AG04449 (cell line): ENCODE results near the gene MPND.

Source experiments
- CTCF ChIA-PET: fragments of 350-600 bp; formaldehyde crosslinking; extraction: SDS; loops from one replicate; lab custom pipeline; 2021; ENCODE audit warnings: antibody characterized with exemption; lab: Yijun Ruan, JAX
- POLR2A ChIA-PET: fragments of 400-600, 350-600 bp; formaldehyde crosslinking; extraction: SDS; loops from one replicate; lab custom pipeline; 2020; ENCODE audit warnings: antibody characterized with exemption, inconsistent platforms; lab: Yijun Ruan, JAX
- DNase-seq: peaks from one replicate; pipeline ENCODE4 v3.0.0-alpha.2; 2010; ENCODE audit warnings: low read depth, low spot score
- H3K4me3 ChIP-seq: 2 replicates; pipeline ENCODE4 v1.5.1; 2011; ENCODE audit warnings: low read depth, mild to moderate bottlenecking, control low read depth, low read length
- CTCF ChIP-seq: IDR thresholded peaks from one replicate; pipeline ENCODE4 v1.5.1; 2011; ENCODE audit warnings: mild to moderate bottlenecking, moderate library complexity, low read length, control low read depth, inconsistent platforms; ENCODE audit not compliant: insufficient read depth; ENCODE audit errors: missing control alignments

The MPND gene

GRCh38 chr19:4390017-4390566 is 46.7 kb downstream of the MPND start:
- H3K4me3 ChIP-seq, result 0 out of 2 replicates have a peak overlapping the region, but pooled peaks have one; percentile 26
- ChIA-PET CTCF (interaction anchor here (0.7 to 8.8 kb wide), 5 partner anchors 9 to 122 kb away, joined by 3 to 102 read pairs (median 4); partner anchors contain the start of genes CHAF1A and SH3GL1), POLR2A (no interaction called here)
- no peak for TF ChIP-seq CTCF
- no peak for DNase-seq

GRCh38 chr19:4390567-4391305 is 47.4 kb downstream of the MPND start:
- CTCF ChIA-PET, result interaction anchor here (0.7 to 8.8 kb wide), 6 partner anchors 8 to 122 kb away, joined by 3 to 102 read pairs (median 4); partner anchors contain the start of genes CHAF1A, MPND and SH3GL1

GRCh38 chr19:4391306-4391693 is 47.9 kb downstream of the MPND start:
- H3K4me3 ChIP-seq, result peak overlapping the region; percentile 12; the same call in 1 of the 2 replicates
- CTCF ChIA-PET, result interaction anchor here (0.9 to 8.8 kb wide), 5 partner anchors 9 to 48 kb away, joined by 3 to 102 read pairs (median 4); partner anchors contain the start of genes CHAF1A, MPND and SH3GL1
- POLR2A ChIA-PET, result interaction anchor here (0.7 to 1.4 kb wide), 2 partner anchors 9 to 11 kb away, joined by 3 to 4 read pairs; partner anchors contain the start of genes CHAF1A and SH3GL1
- TF ChIP-seq CTCF, result no peak
- DNase-seq, result no peak

More at GRCh38 chr19:4390567-4391305, 47.4 kb downstream of the MPND start:
- no peak for DNase-seq
- peak overlapping the region; percentile 26 for H3K4me3 ChIP-seq
- POLR2A ChIA-PET, result interaction anchor here (1.4 kb wide), 1 partner anchor 11 kb away, joined by 4 read pairs; the partner anchor contains the start of gene CHAF1A
- no peak for TF ChIP-seq CTCF

DNA sequence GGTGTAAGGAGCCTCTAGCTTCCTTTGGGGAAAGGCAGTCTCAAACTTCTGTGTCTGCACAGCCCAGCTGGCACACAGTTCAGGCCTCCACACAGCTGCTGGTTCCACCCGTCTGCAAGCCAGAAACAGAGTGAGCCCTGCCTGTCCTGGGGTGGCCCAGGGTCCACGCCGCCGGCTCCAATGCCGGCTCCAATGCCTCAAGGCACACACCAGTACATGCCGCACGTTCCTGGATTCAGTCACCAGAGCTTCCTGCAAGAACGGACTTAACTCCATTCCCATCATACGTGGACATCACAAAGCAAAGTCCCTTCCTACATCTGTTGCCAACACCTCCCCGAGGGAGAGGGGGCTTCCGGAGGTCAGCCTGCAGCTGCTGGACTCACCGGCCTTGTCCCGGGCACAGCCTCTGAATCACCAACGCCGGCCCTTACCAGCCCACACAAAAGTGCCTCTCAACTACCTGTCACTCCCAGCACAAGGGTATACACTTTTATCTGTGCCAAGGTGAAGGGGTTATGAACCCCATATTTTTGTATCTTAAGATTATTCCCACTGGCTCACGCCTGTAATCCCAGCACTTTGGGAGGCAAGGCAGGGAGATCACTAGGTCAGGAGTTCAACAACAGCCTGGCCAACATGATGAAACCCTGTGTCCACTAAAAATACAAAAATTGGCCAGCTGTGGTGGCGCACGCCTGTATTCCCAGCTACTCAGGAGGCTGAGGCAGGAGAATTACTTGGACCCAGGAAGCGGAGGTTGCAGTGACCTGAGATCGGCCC is 48.5 kb downstream of the MPND start:
- no peak for TF ChIP-seq CTCF
- DNase-seq, result no peak
- ChIA-PET POLR2A (interaction anchor here (0.7 to 1.4 kb wide), 2 partner anchors 8 to 10 kb away, joined by 3 to 4 read pairs; partner anchors contain the start of genes CHAF1A and SH3GL1), CTCF (interaction anchor here (0.9 to 8.8 kb wide), 5 partner anchors 10 to 49 kb away, joined by 3 to 102 read pairs (median 4); partner anchors contain the start of genes CHAF1A, MPND and SH3GL1)
- H3K4me3 ChIP-seq, result peak overlapping the region; percentile 12; the same call in 1 of the 2 replicates

- POLR2A ChIA-PET, result interaction anchor here (0.6 to 0.7 kb wide), 2 partner anchors 8 to 22 kb away, joined by 3 read pairs; no protein-coding TSS in a partner anchor
Observed at GRCh38 chr19:4393947-4394590, 50.7 kb downstream of the MPND start.

More at GRCh38 chr19:4393947-4394590, 50.7 kb downstream of the MPND start:
- no peak for DNase-seq
- no peak for TF ChIP-seq CTCF
- H3K4me3 ChIP-seq, result no peak overlapping the region
- CTCF ChIA-PET, result interaction anchor here (1.4 to 3.1 kb wide), 6 partner anchors 8 to 127 kb away, joined by 3 to 23 read pairs (median 6); partner anchors contain the start of gene CHAF1A
